ENCODE data around the gene IRX3. TPM values are rescaled to one million over a fixed set of nuclear protein-coding genes. Genes with fewer than 3 reads are reported as not detected.

The IRX3 gene
- total and polyA plus RNA-seq, 2 experiments from 2014 or later: 0.90 to 1.6 TPM

DNA sequence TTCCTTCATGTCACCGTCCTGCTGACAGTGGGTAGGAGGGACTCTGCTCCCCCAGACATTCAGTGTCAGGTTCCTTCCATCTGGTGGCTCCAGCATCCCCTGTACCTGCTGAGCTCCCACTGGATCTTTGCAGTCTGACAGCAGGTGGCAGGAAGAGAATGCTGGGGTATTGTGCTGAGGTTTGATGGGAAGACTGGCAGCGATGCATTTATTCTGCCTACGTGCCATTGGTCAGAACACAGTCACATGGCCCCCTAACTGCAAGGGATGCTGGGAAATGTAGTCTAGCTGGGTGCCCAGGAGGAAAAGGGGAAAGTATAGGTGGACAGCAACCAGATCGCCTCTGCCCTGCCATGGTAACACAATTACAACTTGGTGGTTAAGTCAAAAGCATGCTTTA is 44.4 kb downstream of the IRX3 start:
- Mint-ChIP-seq H3K4me3 (no peak overlapping the region), H3K27me3 (ENCODE audit: insufficient read depth, low read depth, poor library complexity) (peaks cover 2% of the 10 kb centered on the region), H3K9me3 (peaks cover 7% of the 10 kb centered on the region; the same call in 1 of the 3 replicates), H3K36me3 (ENCODE audit: low read depth) (peaks cover 3% of the 10 kb centered on the region; the same call in 1 of the 3 replicates), H3K4me1 (peaks cover 9% of the 10 kb centered on the region; the same call in 2 of the 3 replicates), H3K27ac (no peak overlapping the region)
- ATAC-seq (peak; percentile 95), DNase-seq (ENCODE audit: low spot score) (peak; percentile 76)
- Histone ChIP-seq H3K27me3 (ENCODE audit: insufficient read depth) (no peaks in the 10 kb centered on the region), H4K20me1 (replicated peaks; ENCODE audit: insufficient read depth) (no peaks in the 10 kb centered on the region), H2AFZ (no peak overlapping the region; the same call in 1 of the 2 replicates), H3K4me1 (ENCODE audit: insufficient read depth) (no peaks in the 10 kb centered on the region), H3K4me2 (no peak overlapping the region), H3K4me3 (no peak overlapping the region), H3K36me3 (ENCODE audit: insufficient read depth) (no peaks in the 10 kb centered on the region), H3F3A (replicated peaks; ENCODE audit: low read depth) (no peaks in the 10 kb centered on the region), H3K79me2 (replicated peaks; ENCODE audit: insufficient read depth) (no peaks in the 10 kb centered on the region), H3K9me2 (ENCODE audit: insufficient read depth) (no peaks in the 10 kb centered on the region; the same call in 1 of the 2 replicates), H3K27ac (ENCODE audit: low read depth) (no peak overlapping the region)
- peak; percentile 54; the same call in 1 of the 2 replicates for TF ChIP-seq ETS1 (IDR thresholded peaks at IDR 0.05)
- peak in 1 of 2 experiments; percentile 25; a peak in 1 of 4 replicates for TF ChIP-seq CTCF (conservative IDR thresholded peaks at IDR 0.05; ENCODE audit: low read depth in 2 of 2)
- no peak for TF ChIP-seq JUNB (IDR thresholded peaks at IDR 0.05; ENCODE audit: unreplicated experiment)

GRCh38 chr16:54241525-54241924 is 45.1 kb downstream of the IRX3 start:
- no peaks in the 10 kb centered on the region for H3K27me3 ChIP-seq (ENCODE audit: insufficient read depth)

More at GRCh38 chr16:54241525-54241924, 45.1 kb downstream of the IRX3 start:
- Mint-ChIP-seq H3K27me3 (ENCODE audit: insufficient read depth, low read depth, poor library complexity) (peaks cover 2% of the 10 kb centered on the region), H3K27ac (no peak overlapping the region), H3K4me1 (peaks cover 9% of the 10 kb centered on the region; the same call in 2 of the 3 replicates), H3K4me3 (no peak overlapping the region; the same call in 2 of the 3 replicates), H3K36me3 (ENCODE audit: low read depth) (peaks cover 3% of the 10 kb centered on the region; the same call in 1 of the 3 replicates), H3K9me3 (peaks cover 7% of the 10 kb centered on the region; the same call in 1 of the 3 replicates)
- peak; percentile 12 for DNase-seq (ENCODE audit: low spot score)
- no peaks in the 10 kb centered on the region for H3K36me3 ChIP-seq (ENCODE audit: insufficient read depth)
- no peaks in the 10 kb centered on the region for H4K20me1 ChIP-seq (replicated peaks; ENCODE audit: insufficient read depth)
- H2AFZ ChIP-seq: peak overlapping the region; percentile 6; the same call in 1 of the 2 replicates
- no peak overlapping the region for H3K27ac ChIP-seq (ENCODE audit: low read depth)
- ATAC-seq: no peak; the same call in 2 of the 3 replicates
- no peak for TF ChIP-seq ZNF331 (CRISPR knock-in tag; IDR thresholded peaks at IDR 0.05; ENCODE audit: low read depth)
- no peak for TF ChIP-seq ETS1 (IDR thresholded peaks at IDR 0.05)
- H3K4me2 ChIP-seq: no peak overlapping the region
- no peak overlapping the region for H3K4me3 ChIP-seq
- H3K9me2 ChIP-seq (ENCODE audit: insufficient read depth): no peaks in the 10 kb centered on the region; the same call in 1 of the 2 replicates
- H3K4me1 ChIP-seq (ENCODE audit: insufficient read depth): no peaks in the 10 kb centered on the region
- no peaks in the 10 kb centered on the region for H3K79me2 ChIP-seq (replicated peaks; ENCODE audit: insufficient read depth)
- no peaks in the 10 kb centered on the region for H3F3A ChIP-seq (replicated peaks; ENCODE audit: low read depth)

Data from GM23338 (cell line).